HEK293 (cell line): ENCODE results near the gene RNF223.

Experiments
- CTCF ChIA-PET: fragments of 350-600 bp; formaldehyde crosslinking; extraction: SDS; loops from one replicate; lab custom pipeline; 2021; ENCODE audit warnings: antibody characterized with exemption; lab: Yijun Ruan, JAX
- POLR2A ChIA-PET: fragments of 300-600 bp; formaldehyde crosslinking; extraction: SDS; loops from one replicate; lab custom pipeline; 2020; ENCODE audit warnings: antibody characterized with exemption, inconsistent platforms; lab: Yijun Ruan, JAX
- H3K27ac ChIP-seq: fragments of 200-500 bp; sonication (Bioruptor generic); 2 replicates; pipeline ENCODE4 v1.5.1; 2014; ENCODE audit warnings: low read depth, low read length, control low read depth, inconsistent platforms; ENCODE audit errors: extremely low read depth
- H3K36me3 ChIP-seq, 2 experiments: fragments of 200-500 bp in 1 of 2; sonication (Bioruptor generic) in 1 of 2; 1 replicate in 1 of 2; 2 replicates in 1 of 2; pipeline ENCODE4 v1.5.1; 2014 to 2017; ENCODE audit warnings: inconsistent platforms in 2 of 2, low read length in 2 of 2; ENCODE audit not compliant: control insufficient read depth in 2 of 2, insufficient read depth in 1 of 2
- H3K4me1 ChIP-seq: fragments of 200-500 bp; sonication (Bioruptor generic); 2 replicates; pipeline ENCODE4 v1.5.1; 2014; ENCODE audit warnings: mild to moderate bottlenecking, low read length, inconsistent platforms; ENCODE audit not compliant: control insufficient read depth, insufficient read depth
- H3K4me3 ChIP-seq: 2 replicates; pipeline ENCODE4 v1.5.1; 2011; ENCODE audit warnings: low read depth, mild to moderate bottlenecking, control low read depth, low read length, moderate library complexity
- H3K9me3 ChIP-seq: fragments of 200-500 bp; sonication (Bioruptor generic); 2 replicates; pipeline ENCODE4 v1.5.1; 2014; ENCODE audit warnings: low read depth, low read length, inconsistent platforms; ENCODE audit not compliant: control insufficient read depth, insufficient read depth
- BCL11B ChIP-seq: fragments of 450-650 bp; formaldehyde crosslinking; IDR thresholded peaks from 2 replicates; pipeline ENCODE4 v1.5.1; 2016; ENCODE audit warnings: low read depth, missing biosample characterization, missing genetic modification characterization
- FEZF1 ChIP-seq: fragments of 450-650 bp; formaldehyde crosslinking; IDR thresholded peaks from 2 replicates; pipeline ENCODE4 v1.5.1; 2016; ENCODE audit warnings: missing biosample characterization, missing genetic modification characterization
- HOXC10 ChIP-seq: sonication (generic); formaldehyde crosslinking; IDR thresholded peaks from 2 replicates; pipeline ENCODE4 v1.8.1; 2023; ENCODE audit warnings: mild to moderate bottlenecking, missing genetic modification reagents
- KLF8 ChIP-seq: fragments of 450-650 bp; formaldehyde crosslinking; IDR thresholded peaks from 2 replicates; pipeline ENCODE4 v1.5.1; 2016; ENCODE audit warnings: missing biosample characterization, missing genetic modification characterization
- OSR2 ChIP-seq: fragments of 450-650 bp; formaldehyde crosslinking; IDR thresholded peaks from 2 replicates; pipeline ENCODE4 v1.5.1; 2016; ENCODE audit warnings: missing biosample characterization, missing genetic modification characterization
- SP7 ChIP-seq: fragments of 450-650 bp; formaldehyde crosslinking; IDR thresholded peaks from 2 replicates; pipeline ENCODE4 v1.5.1; 2016; ENCODE audit warnings: missing biosample characterization, missing genetic modification characterization
- ZBTB21 ChIP-seq: fragments of 450-650 bp; formaldehyde crosslinking; IDR thresholded peaks from 2 replicates; pipeline ENCODE4 v1.5.1; 2017; ENCODE audit warnings: missing biosample characterization, missing genetic modification characterization
- ZFP69B ChIP-seq: fragments of 450-650 bp; formaldehyde crosslinking; IDR thresholded peaks from 2 replicates; pipeline ENCODE4 v1.5.1; 2016; ENCODE audit warnings: missing biosample characterization, missing genetic modification characterization
- ZIC2 ChIP-seq: fragments of 450-650 bp; formaldehyde crosslinking; IDR thresholded peaks from 2 replicates; pipeline ENCODE4 v1.5.1; 2016; ENCODE audit warnings: missing biosample characterization, missing genetic modification characterization
- ZNF10 ChIP-seq: fragments of 450-650 bp; formaldehyde crosslinking; IDR thresholded peaks from 2 replicates; pipeline ENCODE4 v1.5.1; 2017; ENCODE audit warnings: missing biosample characterization, missing genetic modification characterization
- ZNF174 ChIP-seq: fragments of 450-650 bp; formaldehyde crosslinking; IDR thresholded peaks from 2 replicates; pipeline ENCODE4 v1.5.0; 2017; ENCODE audit warnings: missing biosample characterization, mild to moderate bottlenecking, missing genetic modification characterization
- ZNF2 ChIP-seq: fragments of 450-650 bp; formaldehyde crosslinking; IDR thresholded peaks from 2 replicates; pipeline ENCODE4 v1.5.1; 2016; ENCODE audit warnings: missing biosample characterization, missing genetic modification characterization
- ZNF23 ChIP-seq: fragments of 450-650 bp; formaldehyde crosslinking; IDR thresholded peaks from 2 replicates; pipeline ENCODE4 v1.5.1; 2016; ENCODE audit warnings: missing biosample characterization, missing genetic modification characterization, borderline replicate concordance
- ZNF311 ChIP-seq: fragments of 450-650 bp; formaldehyde crosslinking; IDR thresholded peaks from 2 replicates; pipeline ENCODE4 v1.5.1; 2017; ENCODE audit warnings: missing biosample characterization, missing genetic modification characterization, borderline replicate concordance
- ZNF530 ChIP-seq: fragments of 450-650 bp; formaldehyde crosslinking; IDR thresholded peaks from 2 replicates; pipeline ENCODE4 v1.5.1; 2016; ENCODE audit warnings: low read depth, missing biosample characterization, missing genetic modification characterization
- ZNF544 ChIP-seq: fragments of 450-650 bp; formaldehyde crosslinking; IDR thresholded peaks from 2 replicates; pipeline ENCODE4 v1.5.0; 2017; ENCODE audit warnings: missing biosample characterization, missing genetic modification characterization
- ZNF549 ChIP-seq: fragments of 450-650 bp; IDR thresholded peaks from 2 replicates; pipeline ENCODE4 v1.5.1; 2018; ENCODE audit warnings: missing biosample characterization, missing genetic modification characterization, mild to moderate bottlenecking, inconsistent platforms, moderate library complexity
- ZNF560 ChIP-seq: fragments of 450-650 bp; formaldehyde crosslinking; IDR thresholded peaks from 2 replicates; pipeline ENCODE4 v1.5.1; 2017; ENCODE audit warnings: missing biosample characterization, missing genetic modification characterization, borderline replicate concordance
- ZNF600 ChIP-seq: fragments of 450-650 bp; formaldehyde crosslinking; IDR thresholded peaks from 2 replicates; pipeline ENCODE4 v1.5.1; 2016; ENCODE audit warnings: missing biosample characterization, missing genetic modification characterization
- ZNF621 ChIP-seq: fragments of 450-650 bp; formaldehyde crosslinking; IDR thresholded peaks from 2 replicates; pipeline ENCODE4 v1.5.1; 2017; ENCODE audit warnings: missing biosample characterization, missing genetic modification characterization
- ZNF777 ChIP-seq: fragments of 450-650 bp; formaldehyde crosslinking; IDR thresholded peaks from 2 replicates; pipeline ENCODE4 v1.5.1; 2017; ENCODE audit warnings: missing biosample characterization, missing genetic modification characterization, borderline replicate concordance
- ZNF837 ChIP-seq: fragments of 450-650 bp; formaldehyde crosslinking; IDR thresholded peaks from 2 replicates; pipeline ENCODE4 v1.5.1; 2016; ENCODE audit warnings: missing biosample characterization, missing genetic modification characterization
- TF ChIP-seq, protein P1 (sequence below): fragments of 450-650 bp; IDR thresholded peaks from 2 replicates; pipeline ENCODE4 v1.5.1; 2018; ENCODE audit warnings: missing biosample characterization, missing genetic modification characterization

Gene RNF223

DNA sequence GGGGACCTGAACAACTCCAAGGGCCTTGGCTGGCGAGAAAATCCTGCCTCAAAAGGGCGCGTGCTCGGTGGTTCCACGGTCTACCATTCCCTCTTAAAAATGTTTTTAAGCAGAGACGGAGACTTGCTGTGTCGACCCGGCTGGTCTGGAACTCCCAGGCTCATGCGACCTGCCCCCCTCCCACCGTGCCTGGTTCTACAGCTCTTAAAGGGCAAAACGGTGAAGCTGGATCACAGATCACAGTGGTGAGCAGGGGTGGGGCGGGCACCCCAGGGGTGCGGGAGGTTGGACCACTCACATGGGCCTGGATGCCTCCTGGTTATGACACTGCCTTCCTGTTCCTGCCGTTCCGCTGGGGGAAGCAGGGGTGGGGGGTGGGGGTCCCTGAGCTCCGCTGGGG lies 46.0 kb upstream of the RNF223 start:
- Histone ChIP-seq H3K9me3 (no peaks in the 10 kb centered on the region), H3K4me1 (no peaks in the 10 kb centered on the region), H3K36me3 (no peaks in the 10 kb centered on the region), H3K4me3 (no peak overlapping the region), H3K27ac (no peak overlapping the region)
- POLR2A ChIA-PET = interaction anchor here (0.6 kb wide), 1 partner anchor 90 kb away, joined by 6 read pairs; no protein-coding TSS in a partner anchor
- CTCF ChIA-PET = interaction anchor here (0.6 to 7.2 kb wide), 6 partner anchors 105 to 434 kb away, joined by 3 to 76 read pairs (median 13); partner anchors contain the start of gene SDF4
- no peak for TF ChIP-seq ZNF530 (tag by site-specific recombination)
- no peak for TF ChIP-seq OSR2 (tag by site-specific recombination)
- peak; percentile 16; the same call in 1 of the 2 replicates for TF ChIP-seq ZNF600 (tag by site-specific recombination)

DNA sequence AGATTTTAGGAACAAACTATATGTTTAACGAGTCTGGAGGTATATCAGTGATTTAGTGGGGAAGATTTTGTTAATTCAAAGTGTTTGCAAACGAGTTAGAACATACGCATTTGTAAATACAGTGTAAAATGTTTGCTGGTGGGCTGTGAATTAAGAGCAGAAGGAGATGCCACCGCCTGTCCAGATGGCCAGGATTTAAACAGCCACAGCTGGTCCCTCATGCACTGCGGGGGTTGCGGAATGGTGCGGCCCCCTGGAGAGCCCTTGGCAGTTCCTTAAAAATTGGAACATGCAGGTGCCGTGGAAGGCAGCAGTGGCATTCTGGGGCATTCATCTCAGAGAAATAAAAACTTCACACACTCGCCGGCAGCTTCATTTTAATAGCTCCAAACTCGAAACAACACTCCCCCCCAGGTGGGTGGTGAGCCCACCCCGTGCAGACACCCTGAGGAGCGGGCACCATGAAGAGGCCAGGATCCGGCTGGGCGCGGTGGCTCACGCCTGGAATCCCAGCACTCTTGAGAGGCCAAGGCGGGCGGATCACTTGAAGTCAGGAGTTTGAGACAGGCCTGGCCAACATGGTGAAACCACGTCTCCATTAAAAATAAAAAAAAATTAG lies 45.3 kb upstream of the RNF223 start:
- CTCF ChIA-PET = interaction anchor here (0.7 to 7.2 kb wide), 4 partner anchors 132 to 172 kb away, joined by 3 to 76 read pairs (median 14); no protein-coding TSS in a partner anchor
- POLR2A ChIA-PET = no interaction called here

DNA sequence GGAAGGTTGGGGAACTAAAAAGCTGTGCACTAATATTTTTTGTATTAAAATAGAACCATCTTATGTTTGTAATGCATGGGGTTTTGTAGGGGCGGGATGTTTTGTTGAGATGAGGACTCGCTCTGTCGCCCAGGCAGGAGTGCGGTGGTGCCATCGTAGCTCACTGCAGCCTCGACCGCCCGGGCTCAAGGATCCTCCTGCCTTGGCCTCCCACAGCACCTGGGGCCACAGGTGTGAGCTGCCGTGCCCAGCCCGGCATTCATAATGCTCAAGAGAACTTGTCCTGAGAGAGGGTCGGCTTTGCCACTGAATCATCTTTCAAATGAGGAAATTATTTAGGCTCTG lies 44.7 kb upstream of the RNF223 start:
- Histone ChIP-seq H3K4me3 (no peak overlapping the region), H3K27ac (no peak overlapping the region), H3K9me3 (no peaks in the 10 kb centered on the region), H3K36me3 (no peaks in the 10 kb centered on the region), H3K4me1 (no peaks in the 10 kb centered on the region)
- ChIA-PET POLR2A (no interaction called here), CTCF (interaction anchor here (0.7 to 7.2 kb wide), 4 partner anchors 134 to 203 kb away, joined by 3 to 76 read pairs (median 5); no protein-coding TSS in a partner anchor)
- TF ChIP-seq ZNF23 (tag by site-specific recombination) = no peak
- TF ChIP-seq ZBTB21 = no peak
- no peak for TF ChIP-seq ZNF10
- TF ChIP-seq BCL11B = no peak
- no peak for TF ChIP-seq ZNF549 (tag by site-specific recombination)
- no peak for TF ChIP-seq ZNF560 (tag by site-specific recombination)
- TF ChIP-seq ZNF2 (tag by site-specific recombination) = no peak
- no peak for TF ChIP-seq ZNF174
- TF ChIP-seq KLF8 (tag by site-specific recombination) = no peak

More for the DNA sequence above, 45.3 kb upstream of the RNF223 start:
- H3K27ac ChIP-seq = no peak overlapping the region
- H3K4me3 ChIP-seq = no peak overlapping the region
- H3K36me3 ChIP-seq = no peaks in the 10 kb centered on the region
- TF ChIP-seq, protein P1, sequence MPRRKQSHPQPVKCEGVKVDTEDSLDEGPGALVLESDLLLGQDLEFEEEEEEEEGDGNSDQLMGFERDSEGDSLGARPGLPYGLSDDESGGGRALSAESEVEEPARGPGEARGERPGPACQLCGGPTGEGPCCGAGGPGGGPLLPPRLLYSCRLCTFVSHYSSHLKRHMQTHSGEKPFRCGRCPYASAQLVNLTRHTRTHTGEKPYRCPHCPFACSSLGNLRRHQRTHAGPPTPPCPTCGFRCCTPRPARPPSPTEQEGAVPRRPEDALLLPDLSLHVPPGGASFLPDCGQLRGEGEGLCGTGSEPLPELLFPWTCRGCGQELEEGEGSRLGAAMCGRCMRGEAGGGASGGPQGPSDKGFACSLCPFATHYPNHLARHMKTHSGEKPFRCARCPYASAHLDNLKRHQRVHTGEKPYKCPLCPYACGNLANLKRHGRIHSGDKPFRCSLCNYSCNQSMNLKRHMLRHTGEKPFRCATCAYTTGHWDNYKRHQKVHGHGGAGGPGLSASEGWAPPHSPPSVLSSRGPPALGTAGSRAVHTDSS (tag by site-specific recombination) = no peak
- TF ChIP-seq ZIC2 (tag by site-specific recombination) (peak; percentile 26; the same call in 1 of the 2 replicates), ZNF311 (tag by site-specific recombination) (no peak)
- H3K9me3 ChIP-seq = no peaks in the 10 kb centered on the region
- no peaks in the 10 kb centered on the region for H3K4me1 ChIP-seq

DNA sequence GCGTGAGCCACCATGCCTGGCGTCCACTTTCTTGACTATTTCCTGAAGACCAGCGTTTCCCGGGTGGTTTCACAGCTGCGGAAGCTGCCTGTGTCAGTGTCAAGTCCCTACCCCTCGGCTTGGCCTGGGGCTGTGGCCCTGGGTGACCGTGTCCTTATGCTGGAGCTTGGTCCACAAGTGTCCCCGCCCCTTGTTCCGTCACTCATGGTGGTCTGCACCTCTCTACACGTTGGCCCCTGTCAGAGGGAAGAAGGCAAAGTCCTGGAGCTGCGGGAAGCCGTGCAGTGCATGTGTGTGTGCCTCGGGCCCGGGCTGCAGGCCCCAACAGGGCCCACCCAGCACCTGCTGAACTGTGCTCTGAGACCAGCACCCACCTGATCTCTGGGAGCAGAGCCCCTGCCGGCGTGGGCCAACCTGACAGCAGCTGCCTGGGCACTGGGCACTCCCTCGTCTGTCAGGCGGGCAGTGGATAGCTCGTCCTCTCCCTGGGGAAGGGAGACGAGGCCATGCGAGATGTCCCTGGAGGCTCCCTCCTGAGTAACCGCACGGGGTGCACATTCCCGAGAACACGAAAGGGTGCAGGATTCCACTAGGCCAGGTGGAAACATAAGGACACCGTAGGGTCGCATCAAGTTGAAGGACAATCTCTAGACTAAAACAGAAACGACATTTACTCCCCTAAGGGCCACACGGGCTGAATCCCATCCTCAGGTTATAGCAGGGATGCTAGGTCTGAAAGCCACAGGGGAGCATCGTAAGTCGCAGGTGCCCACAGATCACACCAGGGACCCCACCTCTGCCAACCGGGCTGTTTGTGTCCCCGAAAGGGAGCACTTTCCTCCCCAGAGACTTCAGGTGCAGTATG lies 44.1 kb upstream of the RNF223 start:
- ChIA-PET CTCF (interaction anchor here (0.6 to 7.2 kb wide), 6 partner anchors 133 to 265 kb away, joined by 3 to 76 read pairs (median 4); no protein-coding TSS in a partner anchor), POLR2A (no interaction called here)
- Histone ChIP-seq H3K4me1 (no peaks in the 10 kb centered on the region), H3K9me3 (no peaks in the 10 kb centered on the region), H3K36me3 (peaks cover 0 to 5% of the 10 kb centered on the region in 2 experiments; a peak in 1 of 3 replicates), H3K4me3 (no peak overlapping the region), H3K27ac (no peak overlapping the region)
- TF ChIP-seq FEZF1 (tag by site-specific recombination) (no peak), ZNF837 (tag by site-specific recombination) (no peak), ZNF549 (tag by site-specific recombination) (no peak), HOXC10 (CRISPR knock-in tag) (no peak), SP7 (no peak), ZFP69B (no peak), ZNF544 (tag by site-specific recombination) (no peak), ZNF777 (tag by site-specific recombination) (no peak), ZNF621 (tag by site-specific recombination) (no peak)
- TF ChIP-seq, protein P1 (tag by site-specific recombination) = no peak
